Smooth muscle cell (in vitro differentiated cells): Measurements from ENCODE around the gene CRNN. TPM values are rescaled to one million over a fixed set of nuclear protein-coding genes. Genes with fewer than 3 reads are reported as not detected.

Experiments used
- DNase-seq: peaks from one replicate; lab custom pipeline; 2025; ENCODE audit not compliant: unreplicated experiment; lab: John Stamatoyannopoulos, UW
- H2AFZ ChIP-seq: fragments of 200-600 bp; sonication (generic); 2 replicates; pipeline ENCODE4 v1.6.0; 2016; ENCODE audit warnings: antibody characterized with exemption, low read depth, mild to moderate bottlenecking
- H3F3A ChIP-seq: fragments of 200-600 bp; sonication (generic); 2 replicates; pipeline ENCODE4 v1.6.0; 2017; ENCODE audit warnings: antibody characterized with exemption, low read depth
- H3K27ac ChIP-seq: fragments of 200-600 bp; sonication (generic); 2 replicates; pipeline ENCODE4 v1.5.1; 2016; ENCODE audit warnings: low read depth, mild to moderate bottlenecking
- H3K27me3 ChIP-seq: fragments of 200-600 bp; sonication (generic); 2 replicates; pipeline ENCODE4 v1.6.1; 2016; ENCODE audit warnings: low read depth, mild to moderate bottlenecking
- H3K36me3 ChIP-seq: fragments of 200-600 bp; sonication (generic); 2 replicates; pipeline ENCODE4 v1.5.1; 2016; ENCODE audit warnings: low read depth
- H3K4me1 ChIP-seq: fragments of 200-600 bp; sonication (generic); 2 replicates; pipeline ENCODE4 v1.5.1; 2016; ENCODE audit warnings: low read depth
- H3K4me2 ChIP-seq: fragments of 200-600 bp; sonication (generic); 2 replicates; pipeline ENCODE4 v1.6.0; 2016; ENCODE audit warnings: mild to moderate bottlenecking
- H3K4me3 ChIP-seq: fragments of 200-600 bp; sonication (generic); 2 replicates; pipeline ENCODE4 v1.5.1; 2016; ENCODE audit warnings: mild to moderate bottlenecking
- H3K79me2 ChIP-seq: fragments of 200-600 bp; sonication (generic); 2 replicates; pipeline ENCODE4 v1.6.0; 2016; ENCODE audit warnings: low read depth, mild to moderate bottlenecking
- H3K9ac ChIP-seq: fragments of 200-600 bp; sonication (generic); 2 replicates; pipeline ENCODE4 v1.6.0; 2016; ENCODE audit warnings: low read depth
- H3K9me3 ChIP-seq: fragments of 200-600 bp; sonication (generic); replicated peaks from 2 replicates; pipeline ENCODE4 v1.5.1; 2016; ENCODE audit warnings: low read depth
- H4K20me1 ChIP-seq: fragments of 200-600 bp; sonication (generic); 2 replicates; pipeline ENCODE4 v1.6.0; 2016; ENCODE audit warnings: low read depth
- CTCF ChIP-seq: fragments of 200-600 bp; sonication (generic); IDR thresholded peaks from 2 replicates; pipeline ENCODE4 v1.5.1; 2017; ENCODE audit warnings: borderline replicate concordance, mild to moderate bottlenecking, antibody characterized with exemption; ENCODE audit not compliant: insufficient read depth, poor library complexity, severe bottlenecking
- WGBS: methylation state at CpG from one replicate; pipeline ENCODE4 v1.1.7; 2016; ENCODE audit warnings: low lambda C conversion rate; 5-methylcytosine and 5-hydroxymethylcytosine counted together
- polyA plus RNA-seq: library from polyadenylated mRNA; unstranded; fragments of >200 nt; fragmentation: Nextera tagmentation; extraction: Ambion mirVana; gene quantifications from 2 replicates; pipeline ENCODE4 v1.2.1, GENCODE V29; 2016
- total RNA-seq: library from RNA; depleted of rRNA; stranded (reverse); fragments of >200 nt; gene quantifications from 2 replicates; pipeline ENCODE4 v1.2.3, GENCODE V29; 2014

CRNN gene
- total and polyA plus RNA-seq, 2 experiments from 2014 or later: not detected

GRCh38 chr1:152457071-152457470 is 43.0 kb upstream of the CRNN start:
- H3K79me2 ChIP-seq: no peaks in the 10 kb centered on the region
- H3K27me3 ChIP-seq: no peaks in the 10 kb centered on the region
- no peaks in the 10 kb centered on the region for H3K9me3 ChIP-seq
- no peak for TF ChIP-seq CTCF
- no peak overlapping the region for H3K4me3 ChIP-seq
- H3K9ac ChIP-seq: no peak overlapping the region
- H4K20me1 ChIP-seq: no peaks in the 10 kb centered on the region
- H3K4me2 ChIP-seq: no peak overlapping the region
- no peaks in the 10 kb centered on the region for H3K36me3 ChIP-seq
- 33% methylated on average over 1 of the region's 1 CpG for WGBS
- no peak overlapping the region for H3K27ac ChIP-seq
- DNase-seq: no peak
- H3F3A ChIP-seq: no peaks in the 10 kb centered on the region
- no peaks in the 10 kb centered on the region for H3K4me1 ChIP-seq
- H2AFZ ChIP-seq: no peak overlapping the region

- H3K9ac ChIP-seq: no peak overlapping the region
- WGBS: 65% methylated on average over 6 of the region's 6 CpGs
These were observed 37.2 kb upstream of the CRNN start for GRCh38 chr1:152451254-152451653.

GRCh38 chr1:152449661-152450060 is 35.6 kb upstream of the CRNN start:
- no peak overlapping the region for H3K9ac ChIP-seq
- no peaks in the 10 kb centered on the region for H3K9me3 ChIP-seq
- no peaks in the 10 kb centered on the region for H3K36me3 ChIP-seq
- H3K4me3 ChIP-seq: no peak overlapping the region
- H3K27ac ChIP-seq: no peak overlapping the region
- H4K20me1 ChIP-seq: no peaks in the 10 kb centered on the region
- no peak for DNase-seq
- no peak overlapping the region for H3K4me2 ChIP-seq
- no peak for TF ChIP-seq CTCF
- H3F3A ChIP-seq: no peaks in the 10 kb centered on the region
- no peaks in the 10 kb centered on the region for H3K79me2 ChIP-seq
- H3K27me3 ChIP-seq: no peaks in the 10 kb centered on the region
- no peak overlapping the region for H2AFZ ChIP-seq
- 81% methylated on average over 2 of the region's 2 CpGs for WGBS
- no peaks in the 10 kb centered on the region for H3K4me1 ChIP-seq

More at GRCh38 chr1:152451254-152451653, 37.2 kb upstream of the CRNN start:
- Histone ChIP-seq H3K36me3 (no peaks in the 10 kb centered on the region), H3K9me3 (no peaks in the 10 kb centered on the region), H4K20me1 (no peaks in the 10 kb centered on the region), H3F3A (no peaks in the 10 kb centered on the region), H3K79me2 (no peaks in the 10 kb centered on the region), H3K4me1 (no peaks in the 10 kb centered on the region), H3K4me2 (no peak overlapping the region), H3K4me3 (no peak overlapping the region), H2AFZ (no peak overlapping the region), H3K27ac (no peak overlapping the region), H3K27me3 (no peaks in the 10 kb centered on the region)
- no peak for DNase-seq
- TF ChIP-seq CTCF: no peak

- Histone ChIP-seq H3K27ac (no peak overlapping the region), H3F3A (no peaks in the 10 kb centered on the region), H3K27me3 (no peaks in the 10 kb centered on the region), H2AFZ (no peak overlapping the region), H3K4me1 (no peaks in the 10 kb centered on the region), H4K20me1 (no peaks in the 10 kb centered on the region), H3K79me2 (no peaks in the 10 kb centered on the region), H3K4me2 (no peak overlapping the region), H3K36me3 (no peaks in the 10 kb centered on the region), H3K9me3 (no peaks in the 10 kb centered on the region), H3K9ac (no peak overlapping the region), H3K4me3 (no peak overlapping the region)
- TF ChIP-seq CTCF: no peak
- WGBS: 73% methylated on average over 5 of the region's 5 CpGs
- DNase-seq: no peak
These were observed 34.4 kb upstream of the CRNN start for GRCh38 chr1:152448496-152448895.
